HEK293 (cell line): Measurements from ENCODE around the gene ADAM21.
"Not testable (repeated sequence)": the region's sequence is repeated elsewhere in the genome, so short reads cannot be mapped to it uniquely, and the experiment has no call there.

Source experiments
- CTCF ChIA-PET: fragments of 350-600 bp; formaldehyde crosslinking; extraction: SDS; loops from one replicate; lab custom pipeline; 2021; ENCODE audit warnings: antibody characterized with exemption; lab: Yijun Ruan, JAX
- POLR2A ChIA-PET: fragments of 300-600 bp; formaldehyde crosslinking; extraction: SDS; loops from one replicate; lab custom pipeline; 2020; ENCODE audit warnings: antibody characterized with exemption, inconsistent platforms; lab: Yijun Ruan, JAX
- H3K27ac ChIP-seq: fragments of 200-500 bp; sonication (Bioruptor generic); 2 replicates; pipeline ENCODE4 v1.5.1; 2014; ENCODE audit warnings: low read depth, low read length, control low read depth, inconsistent platforms; ENCODE audit errors: extremely low read depth
- H3K36me3 ChIP-seq, 2 experiments: fragments of 200-500 bp in 1 of 2; sonication (Bioruptor generic) in 1 of 2; 1 replicate in 1 of 2; 2 replicates in 1 of 2; pipeline ENCODE4 v1.5.1; 2014 to 2017; ENCODE audit warnings: inconsistent platforms in 2 of 2, low read length in 2 of 2; ENCODE audit not compliant: control insufficient read depth in 2 of 2, insufficient read depth in 1 of 2
- H3K4me1 ChIP-seq: fragments of 200-500 bp; sonication (Bioruptor generic); 2 replicates; pipeline ENCODE4 v1.5.1; 2014; ENCODE audit warnings: mild to moderate bottlenecking, low read length, inconsistent platforms; ENCODE audit not compliant: control insufficient read depth, insufficient read depth
- H3K4me3 ChIP-seq: 2 replicates; pipeline ENCODE4 v1.5.1; 2011; ENCODE audit warnings: low read depth, mild to moderate bottlenecking, control low read depth, low read length, moderate library complexity
- H3K9me3 ChIP-seq: fragments of 200-500 bp; sonication (Bioruptor generic); 2 replicates; pipeline ENCODE4 v1.5.1; 2014; ENCODE audit warnings: low read depth, low read length, inconsistent platforms; ENCODE audit not compliant: control insufficient read depth, insufficient read depth
- CTCF ChIP-seq: fragments of 450-650 bp; formaldehyde crosslinking; IDR thresholded peaks from 2 replicates; pipeline ENCODE4 v1.5.1; 2016; ENCODE audit warnings: missing biosample characterization, missing genetic modification characterization
- GLIS2 ChIP-seq: fragments of 450-650 bp; formaldehyde crosslinking; IDR thresholded peaks from 2 replicates; pipeline ENCODE4 v1.5.1; 2016; ENCODE audit warnings: missing biosample characterization, missing genetic modification characterization
- RBAK ChIP-seq: fragments of 450-650 bp; formaldehyde crosslinking; IDR thresholded peaks from 2 replicates; pipeline ENCODE4 v1.5.1; 2016; ENCODE audit warnings: missing biosample characterization, missing genetic modification characterization
- ZBTB1 ChIP-seq: fragments of 450-650 bp; formaldehyde crosslinking; IDR thresholded peaks from 2 replicates; pipeline ENCODE4 v1.5.1; 2016; ENCODE audit warnings: missing biosample characterization, missing genetic modification characterization
- ZBTB21 ChIP-seq: fragments of 450-650 bp; formaldehyde crosslinking; IDR thresholded peaks from 2 replicates; pipeline ENCODE4 v1.5.1; 2017; ENCODE audit warnings: missing biosample characterization, missing genetic modification characterization
- ZFP37 ChIP-seq: fragments of 450-650 bp; formaldehyde crosslinking; IDR thresholded peaks from 2 replicates; pipeline ENCODE4 v1.5.1; 2016; ENCODE audit warnings: missing biosample characterization, missing genetic modification characterization
- ZNF266 ChIP-seq: fragments of 450-650 bp; formaldehyde crosslinking; IDR thresholded peaks from 2 replicates; pipeline ENCODE4 v1.5.1; 2016; ENCODE audit warnings: missing biosample characterization, missing genetic modification characterization, low read depth
- ZNF549 ChIP-seq: fragments of 450-650 bp; IDR thresholded peaks from 2 replicates; pipeline ENCODE4 v1.5.1; 2018; ENCODE audit warnings: missing biosample characterization, missing genetic modification characterization, mild to moderate bottlenecking, inconsistent platforms, moderate library complexity
- ZNF555 ChIP-seq: fragments of 450-650 bp; formaldehyde crosslinking; conservative IDR thresholded peaks from 2 replicates; pipeline ENCODE4 v1.5.1; 2017; ENCODE audit warnings: missing biosample characterization, mild to moderate bottlenecking, missing genetic modification characterization, inconsistent platforms
- ZNF580 ChIP-seq: fragments of 450-650 bp; formaldehyde crosslinking; IDR thresholded peaks from 2 replicates; pipeline ENCODE4 v1.5.1; 2016; ENCODE audit warnings: missing biosample characterization, missing genetic modification characterization
- ZNF670 ChIP-seq: fragments of 450-650 bp; formaldehyde crosslinking; IDR thresholded peaks from 2 replicates; pipeline ENCODE4 v1.5.1; 2016; ENCODE audit warnings: missing biosample characterization, missing genetic modification characterization, low read depth
- ZNF776 ChIP-seq: fragments of 450-650 bp; formaldehyde crosslinking; IDR thresholded peaks from 2 replicates; pipeline ENCODE4 v1.5.0; 2017; ENCODE audit warnings: missing biosample characterization, missing genetic modification characterization, borderline replicate concordance
- ZSCAN16 ChIP-seq: fragments of 450-650 bp; formaldehyde crosslinking; IDR thresholded peaks from 2 replicates; pipeline ENCODE4 v1.5.1; 2016; ENCODE audit warnings: missing biosample characterization, missing genetic modification characterization
- ZSCAN5A ChIP-seq: fragments of 450-650 bp; formaldehyde crosslinking; IDR thresholded peaks from 2 replicates; pipeline ENCODE4 v1.5.1; 2016; ENCODE audit warnings: missing biosample characterization, missing genetic modification characterization
- ZXDB ChIP-seq: fragments of 450-650 bp; formaldehyde crosslinking; IDR thresholded peaks from 2 replicates; pipeline ENCODE4 v1.5.1; 2016; ENCODE audit warnings: missing biosample characterization, missing genetic modification characterization
- TF ChIP-seq, protein P1 (sequence below): IDR thresholded peaks from 2 replicates; pipeline ENCODE4 v1.6.1; 2011; ENCODE audit warnings: mild to moderate bottlenecking, low read depth, low read length, borderline replicate concordance

Gene ADAM21

GRCh38 chr14:70451874-70452273, at the start of gene ADAM21:
TSS of gene ADAM21 (plus strand) at chr14:70452174. CDS start at chr14:70457500, 5,326 bp downstream.
- POLR2A ChIA-PET: no interaction called here
- TF ChIP-seq ZFP37 (tag by site-specific recombination) (no peak), ZSCAN5A (tag by site-specific recombination) (no peak), RBAK (tag by site-specific recombination) (no peak), ZNF549 (no peak), ZNF266 (tag by site-specific recombination) (no peak), ZNF670 (no peak), ZSCAN16 (tag by site-specific recombination) (no peak), ZBTB21 (tag by site-specific recombination) (no peak), GLIS2 (no peak), ZNF555 (tag by site-specific recombination) (no peak), ZXDB (tag by site-specific recombination) (no peak), ZBTB1 (tag by site-specific recombination) (no peak), ZNF776 (tag by site-specific recombination) (no peak), ZNF580 (no peak)
- Histone ChIP-seq H3K9me3 (no peaks in the 10 kb centered on the region), H3K36me3 (no peaks in the 10 kb centered on the region), H3K4me1 (no peaks in the 10 kb centered on the region), H3K27ac (no peak within 1 kb of the TSS), H3K4me3 (no peak within 1 kb of the TSS)
- CTCF ChIA-PET: no interaction called here

- CTCF ChIA-PET: interaction anchor here (0.6 to 1.2 kb wide), 5 partner anchors 17 to 413 kb away, joined by 3 to 4 read pairs (median 3); no protein-coding TSS in a partner anchor
- H3K27ac ChIP-seq, H3K4me1 ChIP-seq, H3K9me3 ChIP-seq, H3K4me3 ChIP-seq, POLR2A ChIA-PET: not testable (repeated sequence)
- TF ChIP-seq, protein P1, sequence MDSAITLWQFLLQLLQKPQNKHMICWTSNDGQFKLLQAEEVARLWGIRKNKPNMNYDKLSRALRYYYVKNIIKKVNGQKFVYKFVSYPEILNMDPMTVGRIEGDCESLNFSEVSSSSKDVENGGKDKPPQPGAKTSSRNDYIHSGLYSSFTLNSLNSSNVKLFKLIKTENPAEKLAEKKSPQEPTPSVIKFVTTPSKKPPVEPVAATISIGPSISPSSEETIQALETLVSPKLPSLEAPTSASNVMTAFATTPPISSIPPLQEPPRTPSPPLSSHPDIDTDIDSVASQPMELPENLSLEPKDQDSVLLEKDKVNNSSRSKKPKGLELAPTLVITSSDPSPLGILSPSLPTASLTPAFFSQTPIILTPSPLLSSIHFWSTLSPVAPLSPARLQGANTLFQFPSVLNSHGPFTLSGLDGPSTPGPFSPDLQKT: 0 out of 2 replicates have a peak, but pooled peaks have one; percentile 29
- peak; percentile 47; the same call in 1 of the 2 replicates for TF ChIP-seq CTCF (tag by site-specific recombination)
- peaks cover 0 to 15% of the 10 kb centered on the region in 2 experiments; a peak in 2 of 3 replicates for H3K36me3 ChIP-seq
Measured at GRCh38 chr14:70403335-70403734, 48.6 kb upstream of the ADAM21 start.

DNA sequence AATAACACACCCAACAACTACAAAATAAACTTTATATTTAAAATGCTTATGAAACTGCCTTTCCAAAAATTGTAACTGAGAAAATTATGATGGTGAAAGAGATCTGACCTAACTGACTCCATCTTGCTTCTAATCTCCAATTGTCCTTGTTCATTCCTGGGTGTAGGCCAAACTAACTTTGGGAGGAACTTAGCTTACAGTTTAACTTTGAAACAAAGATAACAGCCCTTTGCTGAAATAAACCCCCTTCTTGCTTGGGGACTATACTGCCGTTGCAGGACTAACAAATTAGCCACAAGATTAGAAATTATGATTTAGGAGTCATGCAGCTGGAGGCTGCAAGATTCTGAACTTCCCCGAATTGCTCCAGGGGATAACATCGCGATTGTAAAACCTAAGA, 45.8 kb upstream of the ADAM21 start:
- H3K4me1 ChIP-seq, H3K4me3 ChIP-seq, H3K27ac ChIP-seq, POLR2A ChIA-PET, H3K9me3 ChIP-seq: not testable (repeated sequence)
- peaks cover 5 to 21% of the 10 kb centered on the region in 2 experiments; a peak in 2 of 3 replicates for H3K36me3 ChIP-seq
- CTCF ChIA-PET: interaction anchor here (0.6 kb wide), 1 partner anchor 9 kb away, joined by 4 read pairs; no protein-coding TSS in a partner anchor
